ENCODE results near the gene EFNB3.

DNA sequence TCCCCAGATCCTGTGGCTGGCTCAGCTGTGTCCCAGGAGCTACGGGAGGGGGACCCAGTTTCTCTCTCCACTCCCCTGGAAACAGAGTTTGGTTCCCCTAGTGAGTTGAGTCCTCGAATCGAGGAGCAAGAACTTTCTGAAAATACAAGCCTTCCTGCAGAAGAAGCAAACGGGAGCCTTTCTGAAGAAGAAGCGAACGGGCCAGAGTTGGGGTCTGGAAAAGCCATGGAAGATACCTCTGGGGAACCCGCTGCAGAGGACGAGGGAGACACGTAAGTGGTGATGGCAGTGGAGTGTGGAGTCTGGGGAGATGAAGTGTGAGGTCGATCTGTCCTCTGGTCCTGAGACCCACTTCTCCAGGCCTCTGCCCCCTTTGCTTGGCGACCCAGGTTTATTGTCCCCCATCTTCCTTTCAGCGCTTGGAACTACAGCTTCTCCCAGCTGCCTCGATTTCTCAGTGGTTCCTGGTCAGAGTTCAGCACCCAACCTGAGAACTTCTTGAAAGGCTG, 16.1 kb upstream of the EFNB3 start:
- TF ChIP-seq CTCF (IDR thresholded peaks at IDR 0.05), result no peak
- no peak for TF ChIP-seq EP300 (IDR thresholded peaks at IDR 0.05)
- TF ChIP-seq POLR2AphosphoS5 (IDR thresholded peaks at IDR 0.05), result no peak

All from upper lobe of left lung (tissue), 4 donors.